ENCODE data around the gene SRSF9.

Gene SRSF9

DNA sequence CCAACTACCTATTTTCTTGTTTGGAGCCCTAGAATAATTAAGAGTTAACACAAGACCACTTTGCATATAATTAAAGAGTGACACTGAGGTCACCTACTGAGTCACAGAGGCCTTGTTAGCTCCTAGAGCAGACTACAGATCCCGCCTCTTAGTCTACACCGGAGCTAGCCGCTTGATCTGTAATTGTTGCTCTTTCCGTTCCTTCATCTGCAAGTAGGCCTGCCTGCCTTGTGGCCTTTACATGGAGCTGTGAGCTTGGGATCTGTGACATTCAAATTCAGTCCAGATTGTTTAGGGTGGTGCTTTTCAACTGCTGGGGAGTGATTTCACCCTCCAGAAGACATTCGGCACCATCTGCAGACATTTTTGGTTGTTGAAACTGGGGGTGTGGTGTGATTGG, 20.8 kb upstream of the SRSF9 start:
- TF ChIP-seq ZFP30 (CRISPR knock-in tag; IDR thresholded peaks at IDR 0.05), result no peak
- TF ChIP-seq, protein P1, sequence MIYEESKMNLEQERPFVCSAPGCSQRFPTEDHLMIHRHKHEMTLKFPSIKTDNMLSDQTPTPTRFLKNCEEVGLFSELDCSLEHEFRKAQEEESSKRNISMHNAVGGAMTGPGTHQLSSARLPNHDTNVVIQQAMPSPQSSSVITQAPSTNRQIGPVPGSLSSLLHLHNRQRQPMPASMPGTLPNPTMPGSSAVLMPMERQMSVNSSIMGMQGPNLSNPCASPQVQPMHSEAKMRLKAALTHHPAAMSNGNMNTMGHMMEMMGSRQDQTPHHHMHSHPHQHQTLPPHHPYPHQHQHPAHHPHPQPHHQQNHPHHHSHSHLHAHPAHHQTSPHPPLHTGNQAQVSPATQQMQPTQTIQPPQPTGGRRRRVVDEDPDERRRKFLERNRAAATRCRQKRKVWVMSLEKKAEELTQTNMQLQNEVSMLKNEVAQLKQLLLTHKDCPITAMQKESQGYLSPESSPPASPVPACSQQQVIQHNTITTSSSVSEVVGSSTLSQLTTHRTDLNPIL (CRISPR knock-in tag; IDR thresholded peaks at IDR 0.05; ENCODE audit: low read depth), result no peak
- TF ChIP-seq ARNTL (CRISPR knock-in tag; IDR thresholded peaks at IDR 0.05; ENCODE audit: borderline replicate concordance, low read depth), result no peak
- no peak for TF ChIP-seq SNAI2 (CRISPR knock-in tag; IDR thresholded peaks at IDR 0.05)
- TF ChIP-seq, protein P2, sequence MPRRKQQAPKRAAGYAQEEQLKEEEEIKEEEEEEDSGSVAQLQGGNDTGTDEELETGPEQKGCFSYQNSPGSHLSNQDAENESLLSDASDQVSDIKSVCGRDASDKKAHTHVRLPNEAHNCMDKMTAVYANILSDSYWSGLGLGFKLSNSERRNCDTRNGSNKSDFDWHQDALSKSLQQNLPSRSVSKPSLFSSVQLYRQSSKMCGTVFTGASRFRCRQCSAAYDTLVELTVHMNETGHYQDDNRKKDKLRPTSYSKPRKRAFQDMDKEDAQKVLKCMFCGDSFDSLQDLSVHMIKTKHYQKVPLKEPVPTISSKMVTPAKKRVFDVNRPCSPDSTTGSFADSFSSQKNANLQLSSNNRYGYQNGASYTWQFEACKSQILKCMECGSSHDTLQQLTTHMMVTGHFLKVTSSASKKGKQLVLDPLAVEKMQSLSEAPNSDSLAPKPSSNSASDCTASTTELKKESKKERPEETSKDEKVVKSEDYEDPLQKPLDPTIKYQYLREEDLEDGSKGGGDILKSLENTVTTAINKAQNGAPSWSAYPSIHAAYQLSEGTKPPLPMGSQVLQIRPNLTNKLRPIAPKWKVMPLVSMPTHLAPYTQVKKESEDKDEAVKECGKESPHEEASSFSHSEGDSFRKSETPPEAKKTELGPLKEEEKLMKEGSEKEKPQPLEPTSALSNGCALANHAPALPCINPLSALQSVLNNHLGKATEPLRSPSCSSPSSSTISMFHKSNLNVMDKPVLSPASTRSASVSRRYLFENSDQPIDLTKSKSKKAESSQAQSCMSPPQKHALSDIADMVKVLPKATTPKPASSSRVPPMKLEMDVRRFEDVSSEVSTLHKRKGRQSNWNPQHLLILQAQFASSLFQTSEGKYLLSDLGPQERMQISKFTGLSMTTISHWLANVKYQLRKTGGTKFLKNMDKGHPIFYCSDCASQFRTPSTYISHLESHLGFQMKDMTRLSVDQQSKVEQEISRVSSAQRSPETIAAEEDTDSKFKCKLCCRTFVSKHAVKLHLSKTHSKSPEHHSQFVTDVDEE (CRISPR knock-in tag; IDR thresholded peaks at IDR 0.05), result no peak
- TF ChIP-seq ESRRG (CRISPR knock-in tag; IDR thresholded peaks at IDR 0.05), result no peak
- TF ChIP-seq BACH2 (CRISPR knock-in tag; IDR thresholded peaks at IDR 0.05; ENCODE audit: borderline replicate concordance), result no peak
- TF ChIP-seq GLIS3 (CRISPR knock-in tag; IDR thresholded peaks at IDR 0.05), result no peak
- TF ChIP-seq OSR1 (CRISPR knock-in tag; IDR thresholded peaks at IDR 0.05), result no peak
- no peak for TF ChIP-seq ZNF565 (CRISPR knock-in tag; conservative IDR thresholded peaks at IDR 0.05; ENCODE audit: low read depth)
- TF ChIP-seq ISL1 (CRISPR knock-in tag; IDR thresholded peaks at IDR 0.05), result no peak
- no peak for TF ChIP-seq ZNF70 (CRISPR knock-in tag; IDR thresholded peaks at IDR 0.05)
- TF ChIP-seq, protein P3, sequence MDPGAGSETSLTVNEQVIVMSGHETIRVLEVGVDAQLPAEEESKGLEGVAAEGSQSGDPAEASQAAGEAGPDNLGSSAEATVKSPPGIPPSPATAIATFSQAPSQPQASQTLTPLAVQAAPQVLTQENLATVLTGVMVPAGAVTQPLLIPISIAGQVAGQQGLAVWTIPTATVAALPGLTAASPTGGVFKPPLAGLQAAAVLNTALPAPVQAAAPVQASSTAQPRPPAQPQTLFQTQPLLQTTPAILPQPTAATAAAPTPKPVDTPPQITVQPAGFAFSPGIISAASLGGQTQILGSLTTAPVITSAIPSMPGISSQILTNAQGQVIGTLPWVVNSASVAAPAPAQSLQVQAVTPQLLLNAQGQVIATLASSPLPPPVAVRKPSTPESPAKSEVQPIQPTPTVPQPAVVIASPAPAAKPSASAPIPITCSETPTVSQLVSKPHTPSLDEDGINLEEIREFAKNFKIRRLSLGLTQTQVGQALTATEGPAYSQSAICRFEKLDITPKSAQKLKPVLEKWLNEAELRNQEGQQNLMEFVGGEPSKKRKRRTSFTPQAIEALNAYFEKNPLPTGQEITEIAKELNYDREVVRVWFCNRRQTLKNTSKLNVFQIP (CRISPR knock-in tag; IDR thresholded peaks at IDR 0.05; ENCODE audit: borderline replicate concordance, low read depth), result no peak
- no peak for TF ChIP-seq TOX (CRISPR knock-in tag; IDR thresholded peaks at IDR 0.05; ENCODE audit: borderline replicate concordance)
- TF ChIP-seq, protein P4, sequence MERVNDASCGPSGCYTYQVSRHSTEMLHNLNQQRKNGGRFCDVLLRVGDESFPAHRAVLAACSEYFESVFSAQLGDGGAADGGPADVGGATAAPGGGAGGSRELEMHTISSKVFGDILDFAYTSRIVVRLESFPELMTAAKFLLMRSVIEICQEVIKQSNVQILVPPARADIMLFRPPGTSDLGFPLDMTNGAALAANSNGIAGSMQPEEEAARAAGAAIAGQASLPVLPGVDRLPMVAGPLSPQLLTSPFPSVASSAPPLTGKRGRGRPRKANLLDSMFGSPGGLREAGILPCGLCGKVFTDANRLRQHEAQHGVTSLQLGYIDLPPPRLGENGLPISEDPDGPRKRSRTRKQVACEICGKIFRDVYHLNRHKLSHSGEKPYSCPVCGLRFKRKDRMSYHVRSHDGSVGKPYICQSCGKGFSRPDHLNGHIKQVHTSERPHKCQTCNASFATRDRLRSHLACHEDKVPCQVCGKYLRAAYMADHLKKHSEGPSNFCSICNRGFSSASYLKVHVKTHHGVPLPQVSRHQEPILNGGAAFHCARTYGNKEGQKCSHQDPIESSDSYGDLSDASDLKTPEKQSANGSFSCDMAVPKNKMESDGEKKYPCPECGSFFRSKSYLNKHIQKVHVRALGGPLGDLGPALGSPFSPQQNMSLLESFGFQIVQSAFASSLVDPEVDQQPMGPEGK (CRISPR knock-in tag; IDR thresholded peaks at IDR 0.05; ENCODE audit: borderline replicate concordance), result no peak
- no peak for TF ChIP-seq CSDC2 (CRISPR knock-in tag; IDR thresholded peaks at IDR 0.05)
- no peak for TF ChIP-seq ZC3H10 (CRISPR knock-in tag; IDR thresholded peaks at IDR 0.05)
- TF ChIP-seq, protein P5, sequence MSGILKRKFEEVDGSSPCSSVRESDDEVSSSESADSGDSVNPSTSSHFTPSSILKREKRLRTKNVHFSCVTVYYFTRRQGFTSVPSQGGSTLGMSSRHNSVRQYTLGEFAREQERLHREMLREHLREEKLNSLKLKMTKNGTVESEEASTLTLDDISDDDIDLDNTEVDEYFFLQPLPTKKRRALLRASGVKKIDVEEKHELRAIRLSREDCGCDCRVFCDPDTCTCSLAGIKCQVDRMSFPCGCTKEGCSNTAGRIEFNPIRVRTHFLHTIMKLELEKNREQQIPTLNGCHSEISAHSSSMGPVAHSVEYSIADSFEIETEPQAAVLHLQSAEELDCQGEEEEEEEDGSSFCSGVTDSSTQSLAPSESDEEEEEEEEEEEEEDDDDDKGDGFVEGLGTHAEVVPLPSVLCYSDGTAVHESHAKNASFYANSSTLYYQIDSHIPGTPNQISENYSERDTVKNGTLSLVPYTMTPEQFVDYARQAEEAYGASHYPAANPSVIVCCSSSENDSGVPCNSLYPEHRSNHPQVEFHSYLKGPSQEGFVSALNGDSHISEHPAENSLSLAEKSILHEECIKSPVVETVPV (CRISPR knock-in tag; IDR thresholded peaks at IDR 0.05), result no peak
- no peak for TF ChIP-seq PPARA (CRISPR knock-in tag; IDR thresholded peaks at IDR 0.05; ENCODE audit: borderline replicate concordance)
- ATAC-seq, result no peak

DNA sequence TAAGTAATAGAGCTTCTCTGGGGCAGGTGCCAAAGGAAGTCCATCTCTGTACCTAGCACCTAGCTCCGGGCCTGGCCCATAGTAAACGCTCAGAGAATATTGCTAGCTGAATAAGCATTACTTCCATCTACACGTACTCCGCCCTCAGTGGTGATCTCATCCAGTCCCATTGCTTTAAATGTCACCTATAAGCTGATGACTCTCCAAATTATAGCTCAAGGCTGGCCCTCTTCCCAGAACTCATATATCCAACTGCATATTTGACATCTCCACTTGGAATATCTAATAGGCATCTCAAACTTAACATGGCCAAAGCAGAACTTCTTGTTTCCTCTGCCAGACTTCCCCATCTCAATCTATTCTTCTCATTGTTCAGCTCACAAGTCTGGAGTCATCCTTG, 19.5 kb upstream of the SRSF9 start:
- TF ChIP-seq CSDC2 (CRISPR knock-in tag; IDR thresholded peaks at IDR 0.05) (no peak), ZNF70 (CRISPR knock-in tag; IDR thresholded peaks at IDR 0.05) (no peak), ISL1 (CRISPR knock-in tag; IDR thresholded peaks at IDR 0.05) (no peak), ESRRG (CRISPR knock-in tag; IDR thresholded peaks at IDR 0.05) (no peak), ZNF565 (CRISPR knock-in tag; conservative IDR thresholded peaks at IDR 0.05; ENCODE audit: low read depth) (no peak), OSR1 (CRISPR knock-in tag; IDR thresholded peaks at IDR 0.05) (no peak), ZC3H10 (CRISPR knock-in tag; IDR thresholded peaks at IDR 0.05) (no peak), TOX (CRISPR knock-in tag; IDR thresholded peaks at IDR 0.05; ENCODE audit: borderline replicate concordance) (no peak), GLIS3 (CRISPR knock-in tag; IDR thresholded peaks at IDR 0.05) (no peak)
- TF ChIP-seq, protein P1 (CRISPR knock-in tag; IDR thresholded peaks at IDR 0.05; ENCODE audit: low read depth), result no peak
- ATAC-seq, result no peak

Data from SK-N-SH treated with all-trans-retinoic acid at 6 μM for 48 hours (cell line).